Kidney (tissue), 14 donors: ENCODE measurements around the gene ZSCAN22. TPM values are rescaled to one million over a fixed set of nuclear protein-coding genes. Genes with fewer than 3 reads are reported as not detected.

Source experiments
- DNase-seq, 5 donors: peaks; one replicate each; pipeline ENCODE4 v3.0.0-alpha.2; 2013 to 2020
- FAIRE-seq: peaks from 2 replicates; lab custom pipeline; 2012; peaks lifted over from hg19 to GRCh38; lab: Jason Lieb, UNC
- H3K27ac ChIP-seq, 2 donors: one replicate each; pipeline ENCODE4 v1.7.0; 2013; ENCODE audit warnings: low read depth in 2 of 2, low read length in 2 of 2, inconsistent platforms in 1 of 2
- H3K27me3 ChIP-seq: one replicate; pipeline ENCODE4 v1.7.1; 2013; ENCODE audit warnings: low read length, inconsistent platforms; ENCODE audit not compliant: control insufficient read depth, insufficient read depth
- H3K36me3 ChIP-seq, 3 donors: one replicate each; pipeline versions ENCODE4 v1.7.0 to v1.7.1; 2013; ENCODE audit warnings: low read length in 3 of 3, control low read depth in 1 of 3, inconsistent platforms in 1 of 3; ENCODE audit not compliant: insufficient read depth in 3 of 3, control insufficient read depth in 2 of 3
- H3K4me1 ChIP-seq, 3 donors: one replicate each; pipeline versions ENCODE4 v1.7.0 to v1.7.1; 2013; ENCODE audit warnings: low read length in 3 of 3, inconsistent platforms in 1 of 3, low read depth in 1 of 3; ENCODE audit not compliant: control insufficient read depth in 2 of 3, insufficient read depth in 2 of 3
- H3K4me3 ChIP-seq, 3 donors: one replicate each; pipeline versions ENCODE4 v1.7.0 to v1.8.1; 2013; ENCODE audit warnings: low read length in 3 of 3, control low read depth in 1 of 3, inconsistent platforms in 1 of 3
- H3K9ac ChIP-seq, 3 donors: one replicate each; pipeline versions ENCODE4 v1.7.0 to v1.7.1; 2013; ENCODE audit warnings: low read length in 3 of 3, control low read depth in 1 of 3, inconsistent platforms in 1 of 3
- H3K9me3 ChIP-seq, 3 donors: one replicate each; pipeline versions ENCODE4 v1.7.0 to v1.7.1; 2013; ENCODE audit warnings: low read length in 3 of 3, control low read depth in 1 of 3, inconsistent platforms in 1 of 3; ENCODE audit not compliant: control insufficient read depth in 2 of 3, insufficient read depth in 1 of 3
- intact Hi-C: fragments of 100-400 bp; cut with DNase I; formaldehyde crosslinking; loops from one replicate; pipeline ENCODE4 v1.11.1; 2022
- polyA plus RNA-seq: library from polyadenylated mRNA; stranded (reverse); fragments of 350-450 nt; fragmentation: Illumina TruSeq; extraction: RNeasy Lipid Tissue Mini Kit (QIAGEN cat#74804); gene quantifications from one replicate; pipeline ENCODE4 v1.2.3, GENCODE V29; 2014; ENCODE audit warnings: low read depth, low replicate concordance; ENCODE audit not compliant: insufficient read depth
- total RNA-seq: library from RNA; stranded (reverse); fragmentation: NEBNext Ultra II Directional; extraction: Animal tissue kit (Norgen Biotek cat#: 25700); gene quantifications from one replicate; pipeline ENCODE4 v1.2.1, GENCODE V29; 2021
- TF ChIP-seq, protein P1 (sequence below): IDR thresholded peaks from 3 replicates; pipeline ENCODE4 v1.5.1; 2012; ENCODE audit warnings: mild to moderate bottlenecking, moderate library complexity, borderline replicate concordance; ENCODE audit not compliant: insufficient read depth; ENCODE audit errors: extremely low read depth
- donor health status: control.
- donor health status: control.
- donor health status: control.
- donor health status: control.
- donor health status: control.
- donor health status: DM: yes; HTN: yes; CAD: no.
- donor health status: Normal renal cell carcinoma (clear cell type).

The ZSCAN22 gene
- total and polyA plus RNA-seq, 2 donors from 2014 or later: 1.1 to 3.3 TPM

DNA sequence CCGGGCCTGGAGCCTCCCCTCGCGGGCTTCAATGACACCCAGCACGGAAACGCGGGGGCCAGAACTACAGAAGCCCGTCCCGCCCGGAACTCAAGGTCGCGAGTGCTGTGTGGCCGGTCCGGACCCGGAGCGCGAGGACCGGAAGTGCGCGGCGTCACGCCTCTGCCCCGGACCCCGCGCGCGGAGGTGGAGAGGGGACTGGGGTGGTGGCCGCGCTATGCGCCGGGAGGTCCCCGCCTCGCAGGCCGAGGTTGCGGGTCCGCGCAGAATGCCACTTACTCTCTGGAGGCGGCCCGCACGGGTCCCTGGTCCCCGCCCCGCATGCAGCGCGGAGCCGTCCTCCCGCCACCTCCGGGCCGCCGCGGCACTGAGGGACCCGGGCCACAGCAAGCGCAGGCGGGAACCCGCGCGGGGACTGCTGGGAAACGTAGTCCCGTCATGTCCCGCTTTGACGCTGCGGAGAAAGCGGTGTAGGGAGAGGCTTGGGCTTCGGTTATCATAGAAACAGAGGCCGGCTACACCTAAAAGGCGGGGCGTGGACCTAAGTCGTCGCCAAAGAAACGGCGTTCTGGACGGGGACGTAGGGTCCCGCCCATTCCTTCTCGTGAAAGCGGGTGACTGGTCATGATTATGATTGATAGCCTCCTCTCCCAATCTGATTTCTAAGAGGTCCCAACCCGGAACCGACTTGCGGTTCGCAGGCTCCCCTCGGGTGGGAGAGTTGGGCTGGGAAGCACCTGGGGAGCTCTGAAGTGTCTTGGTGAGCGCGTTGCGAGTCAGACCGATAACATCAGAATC lies 54.1 kb downstream of the ZSCAN22 start, which contains the start of gene ZNF837:
Gene ZNF837 (minus strand): TSS at position 369 of the 798 bp plus-strand sequence. CDS start 11,698 bp downstream, outside the sequence.
- Histone ChIP-seq H3K9me3 (no peaks in the 10 kb centered on the region), H3K27me3 (no peaks in the 10 kb centered on the region), H3K36me3 (no peaks in the 10 kb centered on the region), H3K4me3 (peak within 1 kb of the TSS; percentile 89 to 94 (median 90)), H3K27ac (peak within 1 kb of the TSS; percentile 93 to 96), H3K4me1 (peaks cover 0 to 19% (median 0%) of the 10 kb centered on the region in 3 donors), H3K9ac (peak within 1 kb of the TSS; percentile 67 to 77 (median 68))
- FAIRE-seq: peak; percentile 99
- intact Hi-C loops: no loop called here
- TF ChIP-seq, protein P1, sequence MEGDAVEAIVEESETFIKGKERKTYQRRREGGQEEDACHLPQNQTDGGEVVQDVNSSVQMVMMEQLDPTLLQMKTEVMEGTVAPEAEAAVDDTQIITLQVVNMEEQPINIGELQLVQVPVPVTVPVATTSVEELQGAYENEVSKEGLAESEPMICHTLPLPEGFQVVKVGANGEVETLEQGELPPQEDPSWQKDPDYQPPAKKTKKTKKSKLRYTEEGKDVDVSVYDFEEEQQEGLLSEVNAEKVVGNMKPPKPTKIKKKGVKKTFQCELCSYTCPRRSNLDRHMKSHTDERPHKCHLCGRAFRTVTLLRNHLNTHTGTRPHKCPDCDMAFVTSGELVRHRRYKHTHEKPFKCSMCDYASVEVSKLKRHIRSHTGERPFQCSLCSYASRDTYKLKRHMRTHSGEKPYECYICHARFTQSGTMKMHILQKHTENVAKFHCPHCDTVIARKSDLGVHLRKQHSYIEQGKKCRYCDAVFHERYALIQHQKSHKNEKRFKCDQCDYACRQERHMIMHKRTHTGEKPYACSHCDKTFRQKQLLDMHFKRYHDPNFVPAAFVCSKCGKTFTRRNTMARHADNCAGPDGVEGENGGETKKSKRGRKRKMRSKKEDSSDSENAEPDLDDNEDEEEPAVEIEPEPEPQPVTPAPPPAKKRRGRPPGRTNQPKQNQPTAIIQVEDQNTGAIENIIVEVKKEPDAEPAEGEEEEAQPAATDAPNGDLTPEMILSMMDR: peak; percentile 0
- DNase-seq: peak; percentile 98 to 100 (median 99)

- peak overlapping the region; percentile 71 to 74 for H3K27ac ChIP-seq
- H3K4me1 ChIP-seq: peaks cover 0 to 23% (median 0%) of the 10 kb centered on the region in 3 donors
- no peaks in the 10 kb centered on the region for H3K36me3 ChIP-seq
- peak in 1 of 5 donors; percentile 74 for DNase-seq
- H3K9me3 ChIP-seq: no peaks in the 10 kb centered on the region
- peak overlapping the region; percentile 89 to 94 (median 90) for H3K4me3 ChIP-seq
- intact Hi-C loops: no loop called here
- TF ChIP-seq, protein P1: no peak
- peak overlapping the region; percentile 61 to 68 (median 67) for H3K9ac ChIP-seq
- no peak for FAIRE-seq
- H3K27me3 ChIP-seq: no peaks in the 10 kb centered on the region
These were observed 54.8 kb downstream of the ZSCAN22 start for GRCh38 chr19:58381460-58382212.

- Histone ChIP-seq H3K27ac (no peak overlapping the region), H3K27me3 (no peaks in the 10 kb centered on the region)
These were observed 56.3 kb downstream of the ZSCAN22 start for GRCh38 chr19:58382997-58383603.

More at GRCh38 chr19:58382997-58383603, 56.3 kb downstream of the ZSCAN22 start:
- no peak for FAIRE-seq
- Histone ChIP-seq H3K36me3 (peaks cover 0 to under 1% (median under 1%) of the 10 kb centered on the region in 3 donors), H3K9me3 (no peaks in the 10 kb centered on the region), H3K9ac (no peak overlapping the region), H3K4me1 (peaks cover under 1 to 29% (median 5%) of the 10 kb centered on the region in 3 donors), H3K4me3 (no peak overlapping the region)
- intact Hi-C loops: no loop called here
- TF ChIP-seq, protein P1: no peak
- DNase-seq: no peak
